GM18873 (cell line): Measurements from ENCODE around the gene ZNF414.
"Not testable (repeated sequence)": the region's sequence is repeated elsewhere in the genome, so short reads cannot be mapped to it uniquely, and the experiment has no call there.

Experiments used
- ATAC-seq: cut with Tn5 transposase; IDR thresholded peaks from one replicate; pipeline ENCODE4 v1.9.1; 2021; ENCODE audit warnings: mild to moderate bottlenecking, moderate library complexity, moderate number of reproducible peaks; ENCODE audit not compliant: unreplicated experiment, low FRiP score

Gene ZNF414

GRCh38 chr19:8519388-8519787 is 5.4 kb upstream of the ZNF414 start:
- no peak for ATAC-seq

DNA sequence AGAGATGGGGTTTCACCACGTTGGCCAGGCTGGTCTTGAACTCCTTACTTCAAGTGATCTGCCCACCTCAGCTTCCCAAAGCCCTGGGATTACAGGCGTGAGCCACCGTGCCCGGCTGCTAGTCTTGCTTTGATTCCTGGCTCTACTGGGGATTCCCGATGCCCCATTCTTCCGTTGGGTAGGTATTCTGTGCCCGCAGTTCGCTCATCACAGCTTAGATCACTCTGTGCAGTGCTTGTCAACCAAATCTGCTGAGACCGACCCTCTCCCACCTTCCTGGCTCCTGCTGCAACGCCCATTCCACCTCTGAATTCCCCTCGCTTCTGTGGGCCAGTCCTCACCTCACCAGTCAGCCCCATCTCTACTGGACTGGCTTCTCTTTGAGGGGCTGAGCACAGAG is 4.6 kb upstream of the ZNF414 start:
- no peak for ATAC-seq

DNA sequence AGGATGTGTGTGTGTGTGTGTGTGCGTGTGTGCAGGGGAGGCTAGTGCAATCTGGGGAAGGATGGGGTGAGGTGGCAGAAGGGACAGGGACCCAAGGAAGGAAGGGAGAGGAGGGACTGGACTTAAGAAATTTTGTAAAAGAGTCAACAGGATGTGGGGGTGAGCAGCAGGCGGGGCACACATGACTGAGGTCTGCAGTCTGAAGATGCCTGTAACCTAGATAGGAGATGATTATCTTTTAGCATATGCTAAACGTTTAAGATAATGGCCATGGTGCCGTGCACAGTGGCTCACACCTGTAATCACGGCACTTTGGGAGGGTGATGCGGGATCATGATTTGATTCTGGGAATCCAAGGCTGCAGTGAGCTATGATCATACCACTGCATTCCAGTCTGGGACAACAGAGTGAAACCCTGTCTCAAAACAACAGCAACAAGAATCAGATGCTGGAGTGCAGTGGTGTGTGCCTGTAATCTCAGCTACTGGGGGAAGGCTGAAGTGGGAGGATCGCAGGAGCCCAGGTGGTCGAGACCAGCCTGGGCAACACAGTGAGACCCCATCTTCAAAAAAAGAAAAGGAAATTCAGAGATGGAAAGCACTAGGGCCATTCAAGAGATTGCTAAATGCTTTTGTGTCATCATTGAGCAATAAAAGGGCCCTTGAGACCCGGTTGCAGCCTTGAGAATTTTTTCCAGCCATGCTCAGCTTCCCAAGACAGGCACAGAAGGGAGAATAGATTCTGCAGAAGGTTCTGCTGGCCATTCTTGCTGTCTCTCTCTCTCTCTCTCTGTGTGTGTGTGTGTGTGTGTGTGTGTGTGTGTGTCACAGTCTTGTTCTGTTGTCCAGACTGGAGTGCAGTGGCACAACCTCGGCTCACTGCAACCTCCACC is 3.8 kb upstream of the ZNF414 start:
- no peak for ATAC-seq

- no peak for ATAC-seq
These were observed 1.4 kb upstream of the ZNF414 start for GRCh38 chr19:8515317-8515716.

- ATAC-seq: not testable (repeated sequence)
These were observed 590 bp upstream of the ZNF414 start for GRCh38 chr19:8514505-8515009.

DNA sequence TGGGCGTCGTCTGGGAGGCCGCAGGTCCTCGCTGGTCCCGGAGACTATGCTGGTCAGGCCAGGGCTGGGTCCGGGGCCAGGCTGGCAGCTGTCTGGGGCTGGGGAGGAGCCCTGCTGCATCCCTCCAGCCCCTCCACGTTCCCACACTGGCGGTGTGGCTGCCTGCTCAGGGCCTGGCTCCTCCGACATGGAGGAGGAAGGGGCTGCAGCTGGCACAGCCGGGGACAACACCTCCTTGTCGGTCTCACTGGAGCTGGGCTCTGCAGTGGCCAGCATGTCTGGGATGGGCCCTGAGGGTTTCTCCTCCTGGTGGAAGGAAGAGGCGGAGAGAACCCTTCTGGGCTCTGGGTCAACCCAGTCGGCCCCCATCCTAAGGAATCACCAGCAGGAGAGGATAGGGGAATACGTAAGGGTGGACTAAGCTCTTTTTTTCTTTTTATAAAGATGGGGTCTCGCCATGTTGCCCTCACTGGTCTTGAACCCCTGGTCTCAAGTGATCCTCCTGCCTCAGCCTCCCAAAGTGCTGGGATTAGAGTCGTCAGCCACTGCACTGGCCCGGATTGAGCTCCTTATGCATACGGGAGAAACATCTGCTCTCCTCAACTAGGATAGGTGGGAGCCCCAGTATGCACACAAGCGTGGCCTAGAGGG is 806 bp downstream of the ZNF414 start:
- no peak for ATAC-seq

- no peak for ATAC-seq
These were observed 1.6 kb downstream of the ZNF414 start for GRCh38 chr19:8512115-8512967.

- ATAC-seq: no peak
These were observed 2.3 kb downstream of the ZNF414 start for GRCh38 chr19:8511573-8512101.

DNA sequence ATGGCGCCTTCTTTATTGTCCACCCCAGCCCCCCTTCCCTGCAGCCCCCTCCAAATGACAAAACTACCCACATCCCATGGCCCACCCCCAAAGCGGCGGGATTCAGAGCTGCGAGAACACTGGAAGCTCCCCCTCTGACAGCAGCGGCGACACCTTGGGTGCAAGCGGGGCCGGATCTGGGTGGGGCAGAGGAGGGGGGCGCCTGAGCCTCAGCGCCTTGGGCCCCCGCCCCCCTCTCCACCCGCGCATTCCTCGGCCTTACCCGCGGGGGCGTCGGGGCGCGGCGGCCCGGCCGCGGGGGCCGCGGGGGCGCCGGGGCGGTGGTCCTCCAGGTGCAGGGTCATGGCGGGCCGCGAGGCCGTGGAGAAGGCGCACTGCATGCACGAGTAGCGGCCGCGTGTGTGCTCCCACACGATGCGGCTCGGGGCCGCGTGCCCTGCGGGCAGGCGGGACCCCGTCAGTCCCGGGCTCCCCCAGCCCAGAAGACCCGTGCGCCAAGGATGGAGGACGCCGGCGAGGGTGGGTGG is 3.3 kb downstream of the ZNF414 start:
- ATAC-seq: no peak

DNA sequence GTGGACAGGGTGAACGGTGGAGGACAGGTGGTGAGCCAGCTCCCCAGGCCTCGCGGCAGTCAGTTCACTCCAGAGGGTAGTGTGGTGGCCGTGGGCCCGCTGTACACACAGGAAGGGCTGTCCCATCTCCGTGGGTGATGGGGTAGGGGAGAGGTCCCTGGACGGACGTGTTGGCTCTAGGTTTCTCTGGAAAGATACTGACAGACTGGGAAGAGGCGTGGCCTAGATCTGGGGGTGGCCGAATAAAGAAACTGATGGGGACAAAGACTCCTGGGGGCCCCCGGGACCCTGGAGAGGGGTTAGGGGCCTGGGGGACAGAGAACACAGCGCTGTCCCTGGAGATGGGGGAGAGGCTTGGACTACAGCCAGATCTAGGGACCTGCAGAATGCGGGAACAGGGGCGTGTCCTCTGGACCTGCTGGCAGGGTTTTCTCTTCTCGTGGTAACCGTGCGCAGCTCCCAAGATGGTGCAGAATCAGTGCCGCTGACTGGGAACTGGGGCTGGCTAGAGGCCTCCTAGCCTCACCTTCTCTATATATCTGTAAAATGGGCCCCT is 7.5 kb downstream of the ZNF414 start:
- ATAC-seq: no peak

- no peak for ATAC-seq
These were observed 8.1 kb downstream of the ZNF414 start for GRCh38 chr19:8505680-8506401.

DNA sequence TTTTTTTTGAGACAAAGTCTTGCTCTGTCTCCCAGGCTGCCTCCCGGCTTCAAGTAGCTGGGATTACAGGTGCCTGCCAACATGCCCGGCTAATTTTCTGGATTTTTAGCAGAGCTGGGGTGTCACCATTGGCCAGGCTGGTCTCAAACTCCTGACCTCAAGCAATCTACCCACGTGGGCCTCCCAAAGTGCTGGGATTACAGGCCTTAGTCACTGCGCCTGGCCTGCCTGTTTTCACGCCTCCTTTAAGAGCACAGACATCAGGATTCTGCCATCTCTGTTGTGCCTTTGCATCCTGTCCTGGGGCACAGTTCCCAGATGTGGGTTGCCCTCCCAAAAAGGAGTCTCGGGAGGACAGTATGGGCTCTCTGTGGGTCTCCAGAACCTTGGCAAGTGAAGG is 9.0 kb downstream of the ZNF414 start:
- ATAC-seq: no peak

DNA sequence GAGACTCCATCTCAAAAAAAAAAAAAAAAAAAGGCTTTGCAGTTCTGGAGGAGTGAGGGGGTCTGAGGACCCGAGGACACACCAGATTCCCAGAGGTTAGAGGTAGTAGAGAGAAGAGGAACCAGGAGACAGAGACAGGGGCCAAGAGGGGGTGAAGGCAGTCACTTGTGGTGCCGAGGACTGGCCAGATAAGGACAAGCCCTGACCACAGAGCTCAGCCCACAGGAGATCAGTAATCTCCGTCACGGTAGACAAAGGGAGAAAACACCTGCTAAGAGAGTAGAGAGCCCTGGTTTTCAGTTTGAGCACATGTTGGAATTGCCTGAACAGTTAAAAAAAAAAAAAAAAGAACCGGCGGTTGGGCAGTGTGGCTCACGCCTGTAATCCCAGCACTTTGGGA is 9.8 kb downstream of the ZNF414 start:
- ATAC-seq: no peak

DNA sequence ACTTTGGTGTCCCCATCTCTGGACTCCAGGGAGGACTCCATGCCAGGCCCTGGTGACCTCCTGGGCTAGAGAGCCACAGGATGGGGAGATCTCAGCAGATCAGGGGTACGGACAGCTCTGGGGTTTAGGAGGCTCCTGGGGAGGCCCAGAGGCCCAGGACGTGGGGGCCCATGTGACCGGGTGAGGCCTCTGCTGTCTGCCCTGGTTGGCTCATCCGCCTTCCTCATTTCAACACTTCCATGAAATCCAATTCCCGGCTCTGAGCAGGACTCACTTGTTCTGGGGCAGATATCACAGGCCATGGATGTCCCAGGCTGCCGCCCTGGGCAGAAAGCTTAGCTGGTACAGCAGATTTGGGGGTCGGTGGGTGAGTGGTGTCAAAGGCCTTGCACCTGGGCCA is 10.5 kb downstream of the ZNF414 start:
- no peak for ATAC-seq

- ATAC-seq: no peak
These were observed 12.0 kb downstream of the ZNF414 start for GRCh38 chr19:8501981-8502380.

DNA sequence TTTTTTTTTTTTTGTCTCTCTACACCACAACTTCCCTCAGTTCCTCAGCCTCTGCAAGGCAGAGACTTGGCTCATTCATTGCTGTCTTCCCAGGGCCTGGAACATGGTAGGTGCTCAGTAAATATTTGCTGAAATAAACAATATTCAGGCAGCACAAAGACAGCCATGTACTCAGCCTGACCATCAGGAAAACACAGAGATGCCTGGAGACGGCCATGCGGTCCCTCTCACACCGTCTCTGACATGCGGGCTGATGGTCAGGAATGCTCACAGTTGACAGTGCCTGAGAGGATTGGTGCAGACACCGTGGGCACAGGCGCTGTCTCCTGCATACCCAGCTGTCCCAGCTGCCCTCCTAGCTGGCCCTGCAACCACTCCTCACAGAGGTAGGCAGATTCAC is 12.5 kb downstream of the ZNF414 start:
- no peak for ATAC-seq

- ATAC-seq: no peak
These were observed 13.8 kb downstream of the ZNF414 start for GRCh38 chr19:8500158-8500557.

- no peak for ATAC-seq
These were observed 14.7 kb downstream of the ZNF414 start for GRCh38 chr19:8499048-8499833.

DNA sequence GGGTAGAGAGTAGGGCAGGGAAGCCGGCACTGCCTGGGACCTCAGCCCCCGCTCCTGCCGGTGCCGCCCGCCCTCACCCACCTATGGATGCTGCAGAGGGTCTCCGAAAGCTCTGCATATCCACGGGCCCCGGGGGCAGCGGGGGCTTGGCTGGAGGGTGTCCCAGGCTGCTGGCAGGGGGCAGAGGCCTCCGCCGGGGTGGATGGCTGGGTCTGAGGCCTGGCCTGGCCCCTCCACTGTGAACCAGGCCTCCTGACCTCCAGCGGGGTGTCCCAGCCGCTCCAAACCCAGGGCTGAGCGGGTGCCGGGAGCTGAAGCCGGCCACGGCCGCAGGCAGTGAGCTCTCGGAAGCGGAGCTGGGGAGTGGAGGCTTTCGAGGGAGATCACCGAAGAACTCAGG is 15.7 kb downstream of the ZNF414 start:
- no peak for ATAC-seq
